GM23338 (cell line): ENCODE results near the gene MAGI1.

Experiments used
- CTCF ChIP-seq, 2 experiments: fragments of 200-600 bp in 1 of 2; sonication (generic) in 1 of 2; conservative IDR thresholded peaks; 2 replicates each; pipeline versions ENCODE4 v1.5.1 to v1.6.1; 2016 to 2017; ENCODE audit warnings: antibody characterized with exemption in 2 of 2, low read depth in 2 of 2, mild to moderate bottlenecking in 2 of 2, moderate library complexity in 1 of 2
- EZH2 ChIP-seq: fragments of 200-600 bp; sonication (generic); IDR thresholded peaks from one replicate; pipeline ENCODE4 v1.8.0; 2017; ENCODE audit warnings: antibody characterized with exemption, mild to moderate bottlenecking, low read depth; ENCODE audit not compliant: unreplicated experiment
- EZH2phosphoT487 ChIP-seq: fragments of 200-600 bp; sonication (generic); IDR thresholded peaks from one replicate; pipeline ENCODE4 v1.8.1; 2018; ENCODE audit warnings: antibody characterized with exemption; ENCODE audit not compliant: unreplicated experiment
- JUNB ChIP-seq: IDR thresholded peaks from one replicate; pipeline ENCODE4 v1.6.1; 2016; ENCODE audit warnings: antibody characterized with exemption; ENCODE audit not compliant: unreplicated experiment
- POLR2AphosphoS5 ChIP-seq: IDR thresholded peaks from 2 replicates; pipeline ENCODE4 v1.6.1; 2016; ENCODE audit warnings: antibody characterized with exemption, low read depth
- REST ChIP-seq: IDR thresholded peaks from one replicate; pipeline ENCODE4 v1.6.1; 2018; ENCODE audit warnings: antibody characterized with exemption; ENCODE audit not compliant: unreplicated experiment
- STAT1 ChIP-seq: IDR thresholded peaks from one replicate; pipeline ENCODE4 v1.6.1; 2016; ENCODE audit warnings: antibody characterized with exemption; ENCODE audit not compliant: unreplicated experiment
- ZNF331 ChIP-seq: fragments of 250-450 bp; sonication (Bioruptor Pico); IDR thresholded peaks from 2 replicates; pipeline ENCODE4 v1.5.0; 2020; ENCODE audit warnings: low read depth, mild to moderate bottlenecking, moderate library complexity

DNA sequence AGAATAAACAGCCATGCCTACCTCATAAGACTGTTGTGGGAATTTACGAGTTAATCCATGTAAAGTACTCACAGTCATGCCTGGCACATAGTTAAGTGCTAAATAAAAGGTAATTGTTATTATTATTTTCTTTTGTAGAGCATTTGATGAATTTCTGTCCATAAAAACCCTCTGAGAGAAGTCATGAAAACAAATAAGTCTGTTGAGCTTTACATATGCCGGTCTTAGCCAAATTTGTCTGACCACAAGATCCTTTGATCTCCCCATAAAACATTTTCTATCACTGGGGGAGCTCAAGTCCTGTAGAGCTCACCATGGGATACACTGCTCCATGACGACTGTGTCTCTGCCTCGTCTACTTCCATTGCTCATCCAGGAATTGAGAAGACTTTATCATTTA lies 114.0 kb downstream of the MAGI1 start:
- TF ChIP-seq CTCF (conservative IDR thresholded peaks at IDR 0.05; ENCODE audit: low read depth in 2 of 2): no peak
- no peak for TF ChIP-seq POLR2AphosphoS5
- no peak for TF ChIP-seq EZH2phosphoT487
- TF ChIP-seq REST: no peak
- TF ChIP-seq ZNF331 (CRISPR knock-in tag): no peak
- no peak for TF ChIP-seq JUNB
- TF ChIP-seq EZH2: no peak
- TF ChIP-seq STAT1: no peak
